Loucy (cell line): Measurements from ENCODE around the gene ZBED4.

ENCODE experiments used
- EZH2phosphoT487 ChIP-seq: fragments of 200-600 bp; IDR thresholded peaks from 2 replicates; pipeline ENCODE4 v1.6.1; 2018; ENCODE audit warnings: antibody characterized with exemption, mild to moderate bottlenecking, moderate library complexity, borderline replicate concordance
- TF ChIP-seq, protein P1 (sequence below): fragments of 200-600 bp; sonication (generic); conservative IDR thresholded peaks from 2 replicates; pipeline ENCODE4 v1.5.1; 2014; ENCODE audit warnings: mild to moderate bottlenecking, antibody characterized with exemption, low read length

DNA sequence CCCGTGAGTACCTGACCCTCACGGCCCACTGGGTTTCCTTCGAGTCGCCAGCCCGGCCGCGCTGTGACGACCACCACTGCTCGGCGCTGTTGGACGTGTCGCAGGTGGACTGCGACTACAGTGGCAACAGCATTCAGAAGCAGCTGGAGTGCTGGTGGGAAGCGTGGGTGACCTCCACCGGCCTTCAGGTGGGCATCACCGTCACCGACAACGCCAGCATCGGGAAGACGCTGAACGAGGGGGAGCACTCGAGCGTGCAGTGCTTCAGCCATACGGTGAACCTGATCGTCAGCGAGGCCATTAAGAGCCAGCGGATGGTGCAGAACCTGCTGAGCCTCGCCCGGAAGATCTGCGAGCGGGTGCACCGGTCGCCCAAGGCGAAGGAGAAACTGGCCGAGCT is 32.2 kb downstream of the ZBED4 start:
- TF ChIP-seq, protein P1, sequence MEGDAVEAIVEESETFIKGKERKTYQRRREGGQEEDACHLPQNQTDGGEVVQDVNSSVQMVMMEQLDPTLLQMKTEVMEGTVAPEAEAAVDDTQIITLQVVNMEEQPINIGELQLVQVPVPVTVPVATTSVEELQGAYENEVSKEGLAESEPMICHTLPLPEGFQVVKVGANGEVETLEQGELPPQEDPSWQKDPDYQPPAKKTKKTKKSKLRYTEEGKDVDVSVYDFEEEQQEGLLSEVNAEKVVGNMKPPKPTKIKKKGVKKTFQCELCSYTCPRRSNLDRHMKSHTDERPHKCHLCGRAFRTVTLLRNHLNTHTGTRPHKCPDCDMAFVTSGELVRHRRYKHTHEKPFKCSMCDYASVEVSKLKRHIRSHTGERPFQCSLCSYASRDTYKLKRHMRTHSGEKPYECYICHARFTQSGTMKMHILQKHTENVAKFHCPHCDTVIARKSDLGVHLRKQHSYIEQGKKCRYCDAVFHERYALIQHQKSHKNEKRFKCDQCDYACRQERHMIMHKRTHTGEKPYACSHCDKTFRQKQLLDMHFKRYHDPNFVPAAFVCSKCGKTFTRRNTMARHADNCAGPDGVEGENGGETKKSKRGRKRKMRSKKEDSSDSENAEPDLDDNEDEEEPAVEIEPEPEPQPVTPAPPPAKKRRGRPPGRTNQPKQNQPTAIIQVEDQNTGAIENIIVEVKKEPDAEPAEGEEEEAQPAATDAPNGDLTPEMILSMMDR, result no peak
- TF ChIP-seq EZH2phosphoT487, result no peak
